ENCODE results near the gene SAP30BP. TPM values are rescaled to one million over a fixed set of nuclear protein-coding genes. Genes with fewer than 3 reads are reported as not detected.

Gene SAP30BP
- total RNA-seq, 1 donor from 2014 or later: 89.3 TPM

DNA sequence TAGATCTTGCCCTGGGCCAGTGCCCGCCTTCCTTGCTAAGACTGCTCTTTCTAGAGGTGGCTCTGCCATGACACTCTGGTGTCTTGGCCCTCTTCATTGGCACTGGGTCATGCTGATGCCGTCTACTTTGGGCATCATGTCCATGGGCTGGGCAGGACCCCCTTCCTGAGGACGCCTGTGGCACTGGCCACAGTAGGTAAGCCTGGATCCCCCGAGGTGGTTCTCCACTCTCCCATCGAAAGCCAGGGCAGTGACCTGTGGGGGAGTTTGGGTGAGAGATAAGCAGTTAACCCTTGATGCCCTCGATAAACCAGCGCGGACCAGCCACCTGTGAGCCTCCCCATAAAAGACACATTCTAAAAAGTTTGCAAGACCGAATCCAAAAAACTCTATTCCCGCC is 34.1 kb downstream of the SAP30BP start:
- peaks cover 20% of the 10 kb centered on the region for H3K36me3 Mint-ChIP-seq
- H3K4me3 Mint-ChIP-seq: no peak overlapping the region
- DNase-seq (ENCODE audit: extremely low spot score, unreplicated experiment): no peak
- H3K4me1 Mint-ChIP-seq (ENCODE audit: unreplicated experiment): peaks cover 10% of the 10 kb centered on the region
- TF ChIP-seq, protein P1, sequence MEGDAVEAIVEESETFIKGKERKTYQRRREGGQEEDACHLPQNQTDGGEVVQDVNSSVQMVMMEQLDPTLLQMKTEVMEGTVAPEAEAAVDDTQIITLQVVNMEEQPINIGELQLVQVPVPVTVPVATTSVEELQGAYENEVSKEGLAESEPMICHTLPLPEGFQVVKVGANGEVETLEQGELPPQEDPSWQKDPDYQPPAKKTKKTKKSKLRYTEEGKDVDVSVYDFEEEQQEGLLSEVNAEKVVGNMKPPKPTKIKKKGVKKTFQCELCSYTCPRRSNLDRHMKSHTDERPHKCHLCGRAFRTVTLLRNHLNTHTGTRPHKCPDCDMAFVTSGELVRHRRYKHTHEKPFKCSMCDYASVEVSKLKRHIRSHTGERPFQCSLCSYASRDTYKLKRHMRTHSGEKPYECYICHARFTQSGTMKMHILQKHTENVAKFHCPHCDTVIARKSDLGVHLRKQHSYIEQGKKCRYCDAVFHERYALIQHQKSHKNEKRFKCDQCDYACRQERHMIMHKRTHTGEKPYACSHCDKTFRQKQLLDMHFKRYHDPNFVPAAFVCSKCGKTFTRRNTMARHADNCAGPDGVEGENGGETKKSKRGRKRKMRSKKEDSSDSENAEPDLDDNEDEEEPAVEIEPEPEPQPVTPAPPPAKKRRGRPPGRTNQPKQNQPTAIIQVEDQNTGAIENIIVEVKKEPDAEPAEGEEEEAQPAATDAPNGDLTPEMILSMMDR (conservative IDR thresholded peaks at IDR 0.05): no peak
- H3K27me3 Mint-ChIP-seq: no peaks in the 10 kb centered on the region
- no peaks in the 10 kb centered on the region for H3K9me3 Mint-ChIP-seq
- H3K27ac Mint-ChIP-seq: peak overlapping the region; percentile 82

DNA sequence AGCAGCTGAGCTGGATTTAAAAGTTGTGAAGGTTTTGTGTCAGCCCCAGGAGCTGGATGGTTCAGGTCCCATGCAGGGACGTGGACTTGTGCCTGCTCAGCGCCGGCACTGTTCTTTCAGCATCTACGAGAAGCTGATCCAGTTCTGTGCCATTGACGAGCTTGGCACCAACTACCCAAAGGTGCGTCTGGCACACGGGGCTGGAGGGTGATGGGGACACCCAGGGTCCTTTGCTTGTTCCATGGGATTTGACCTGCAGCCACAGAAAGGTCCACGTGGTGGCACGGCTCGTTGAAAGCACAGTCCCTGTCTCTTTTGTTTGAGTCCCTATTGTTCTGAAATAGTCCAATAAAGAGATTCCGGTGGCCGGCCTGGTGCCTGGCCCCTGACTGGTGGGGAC is 36.1 kb downstream of the SAP30BP start:
- Mint-ChIP-seq H3K36me3 (peaks cover 21% of the 10 kb centered on the region), H3K27me3 (no peaks in the 10 kb centered on the region), H3K9me3 (no peaks in the 10 kb centered on the region), H3K4me3 (no peak overlapping the region), H3K4me1 (ENCODE audit: unreplicated experiment) (no peaks in the 10 kb centered on the region), H3K27ac (no peak overlapping the region)
- TF ChIP-seq, protein P1 (conservative IDR thresholded peaks at IDR 0.05): no peak
- DNase-seq (ENCODE audit: extremely low spot score, unreplicated experiment): no peak

DNA sequence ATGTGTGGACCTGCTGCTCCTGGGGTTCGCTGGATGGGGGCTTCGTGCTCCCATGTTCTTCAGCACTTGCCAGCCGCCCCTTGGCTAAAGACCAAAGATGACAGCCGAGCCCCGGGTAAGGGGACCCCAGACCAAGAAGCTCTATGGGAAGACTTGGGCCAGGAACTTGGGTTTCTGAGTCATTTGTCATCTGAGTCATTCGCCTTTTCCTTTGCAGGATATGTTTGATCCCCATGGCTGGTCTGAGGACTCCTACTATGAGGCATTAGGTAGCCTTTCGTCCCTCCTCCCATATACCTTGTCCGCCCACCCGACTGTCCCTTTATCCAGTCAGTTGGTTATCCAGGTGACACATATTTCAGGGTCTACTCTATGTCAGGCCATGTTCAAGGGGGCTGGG is 36.5 kb downstream of the SAP30BP start:
- Mint-ChIP-seq H3K27me3 (no peaks in the 10 kb centered on the region), H3K36me3 (peaks cover 23% of the 10 kb centered on the region), H3K27ac (no peak overlapping the region), H3K4me1 (ENCODE audit: unreplicated experiment) (no peaks in the 10 kb centered on the region), H3K9me3 (no peaks in the 10 kb centered on the region), H3K4me3 (no peak overlapping the region)
- no peak for DNase-seq (ENCODE audit: extremely low spot score, unreplicated experiment)
- TF ChIP-seq, protein P1 (conservative IDR thresholded peaks at IDR 0.05): no peak

DNA sequence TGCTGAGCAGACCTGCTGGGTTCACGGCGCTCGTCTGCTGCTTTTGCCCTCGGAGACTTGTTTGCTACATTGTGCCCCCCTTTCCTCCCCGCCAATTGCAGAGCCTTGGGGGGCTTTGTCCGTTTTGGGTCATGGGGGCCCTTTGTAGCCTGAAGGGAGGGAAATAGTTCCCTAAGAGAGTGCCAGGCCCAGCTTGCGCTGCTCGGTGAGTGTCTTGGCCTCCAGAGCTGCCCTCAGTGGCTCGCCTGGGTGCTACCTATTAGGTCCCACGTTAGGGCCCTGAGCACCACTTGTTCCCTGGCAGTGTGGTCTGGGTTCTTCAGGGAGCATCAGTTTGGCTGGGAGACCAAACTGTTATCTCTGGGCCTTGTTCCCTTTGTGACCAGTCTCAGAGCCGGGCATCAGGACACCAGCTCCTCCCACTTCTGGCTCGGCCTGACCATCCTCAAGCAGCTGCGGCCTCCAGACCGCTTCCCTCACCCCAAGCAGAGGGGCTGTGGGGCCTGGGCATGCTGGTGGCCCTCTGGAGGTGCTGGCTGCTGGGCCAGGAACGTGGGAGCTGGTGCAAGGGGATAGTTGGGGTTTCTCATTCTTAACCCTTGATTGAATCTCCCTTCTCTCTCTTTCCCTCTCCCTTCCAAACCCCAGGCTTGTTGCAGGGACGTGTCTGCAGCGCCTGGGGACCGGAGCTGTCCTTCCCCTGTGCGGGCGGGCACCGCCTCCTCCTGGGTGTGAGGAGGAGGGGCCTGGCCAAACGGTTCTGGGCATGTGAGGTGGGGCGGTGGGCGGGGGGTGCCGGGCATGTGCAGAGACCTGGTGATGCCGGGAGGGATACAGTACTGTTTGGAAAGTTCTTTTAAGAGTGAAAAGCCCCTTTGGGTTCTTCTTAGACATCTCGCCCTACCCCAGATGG is 38.1 kb downstream of the SAP30BP start:
- Mint-ChIP-seq H3K27ac (no peak overlapping the region), H3K4me3 (no peak overlapping the region), H3K9me3 (no peaks in the 10 kb centered on the region), H3K27me3 (no peaks in the 10 kb centered on the region), H3K36me3 (peaks cover 20% of the 10 kb centered on the region), H3K4me1 (ENCODE audit: unreplicated experiment) (no peaks in the 10 kb centered on the region)
- TF ChIP-seq, protein P1 (conservative IDR thresholded peaks at IDR 0.05): no peak
- DNase-seq (ENCODE audit: extremely low spot score, unreplicated experiment): no peak

DNA sequence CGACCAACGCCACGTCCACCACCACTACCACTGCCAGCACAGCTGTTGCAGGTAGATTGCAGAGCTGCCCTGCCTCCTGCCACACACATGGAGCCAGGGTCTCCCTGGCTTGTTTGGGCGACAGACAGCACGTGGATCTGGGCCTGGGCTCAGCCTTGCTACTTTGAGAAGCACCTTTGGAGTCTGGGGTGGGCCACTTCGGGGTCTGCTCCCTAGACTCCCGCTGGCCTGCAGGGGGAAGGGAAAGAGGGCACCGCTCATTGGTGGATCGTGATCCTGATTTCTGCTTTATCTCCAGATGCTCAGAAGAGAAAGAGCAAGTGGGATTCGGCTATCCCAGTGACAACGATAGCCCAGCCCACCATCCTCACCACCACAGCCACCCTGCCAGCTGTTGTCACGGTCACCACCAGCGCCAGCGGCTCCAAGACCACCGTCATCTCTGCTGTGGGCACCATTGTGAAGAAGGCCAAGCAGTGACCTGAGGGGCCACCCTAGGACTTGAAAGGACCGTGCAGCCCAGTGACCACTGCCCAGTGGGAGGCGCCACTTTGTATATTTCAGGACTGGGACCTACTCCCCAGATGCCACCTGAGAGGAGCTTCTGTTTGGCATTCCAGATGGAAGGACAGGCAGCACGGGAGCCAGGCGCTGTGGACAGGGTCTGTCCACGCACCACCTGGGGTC is 39.0 kb downstream of the SAP30BP start:
- no peaks in the 10 kb centered on the region for H3K27me3 Mint-ChIP-seq
- no peaks in the 10 kb centered on the region for H3K9me3 Mint-ChIP-seq
- DNase-seq (ENCODE audit: extremely low spot score, unreplicated experiment): no peak
- H3K27ac Mint-ChIP-seq: no peak overlapping the region
- no peaks in the 10 kb centered on the region for H3K4me1 Mint-ChIP-seq (ENCODE audit: unreplicated experiment)
- H3K4me3 Mint-ChIP-seq: no peak overlapping the region
- H3K36me3 Mint-ChIP-seq: peaks cover 20% of the 10 kb centered on the region
- TF ChIP-seq, protein P1 (conservative IDR thresholded peaks at IDR 0.05): no peak
